K562 (cell line): ENCODE results near the gene PRDM1. TPM values are rescaled to one million over a fixed set of nuclear protein-coding genes. Genes with fewer than 3 reads are reported as not detected.

Experiments used
- ATF1 ChIP-seq, 2 experiments: fragments of 450-650 bp in 1 of 2; IDR thresholded peaks; 2 replicates each; pipeline ENCODE4 v1.6.1; 2016; ENCODE audit warnings: missing compliant biosample characterization in 1 of 2, missing genetic modification characterization in 1 of 2
- BRD9 ChIP-seq: fragments of 450-650 bp; IDR thresholded peaks from 2 replicates; pipeline ENCODE4 v1.6.1; 2018; ENCODE audit warnings: low read depth; ENCODE audit not compliant: partially characterized antibody
- EP300 ChIP-seq: IDR thresholded peaks from 2 replicates; pipeline ENCODE4 v1.6.1; 2012; ENCODE audit warnings: low read length, improper control_type of control experiment
- HCFC1 ChIP-seq: IDR thresholded peaks from 2 replicates; pipeline ENCODE4 v1.6.1; 2012; ENCODE audit warnings: low read depth, low read length, improper control_type of control experiment
- HDGF ChIP-seq: fragments of 450-650 bp; IDR thresholded peaks from 2 replicates; pipeline ENCODE4 v1.6.1; 2016
- ID3 ChIP-seq, 2 experiments: fragments of 250-450 bp in 1 of 2; fragments of 450-650 bp in 1 of 2; sonication (Bioruptor Pico) in 1 of 2; IDR thresholded peaks; 2 replicates each; pipeline versions ENCODE4 v1.6.1 to v1.8.0; 2016 to 2021; ENCODE audit warnings: mild to moderate bottlenecking in 2 of 2, moderate library complexity in 2 of 2, missing compliant biosample characterization in 1 of 2, missing genetic modification characterization in 1 of 2
- KAT7 ChIP-seq: sonication (generic); formaldehyde crosslinking; IDR thresholded peaks from 2 replicates; pipeline ENCODE4 v1.8.0; 2022; ENCODE audit warnings: missing genetic modification reagents, mild to moderate bottlenecking, borderline replicate concordance
- MED1 ChIP-seq: sonication (generic); formaldehyde crosslinking; IDR thresholded peaks from 2 replicates; pipeline ENCODE4 v1.8.1; 2023; ENCODE audit warnings: missing genetic modification reagents, borderline replicate concordance
- NR2C1 ChIP-seq, 2 experiments: fragments of 450-650 bp; IDR thresholded peaks; 2 replicates each; pipeline ENCODE4 v1.6.1; 2017; ENCODE audit warnings: mild to moderate bottlenecking in 2 of 2, antibody characterized with exemption in 1 of 2, inconsistent platforms in 1 of 2, missing compliant biosample characterization in 1 of 2, missing genetic modification characterization in 1 of 2
- RAD21 ChIP-seq, 2 experiments: fragments of 250-450 bp in 1 of 2; fragments of 450-650 bp in 1 of 2; sonication (Bioruptor Pico) in 1 of 2; formaldehyde crosslinking in 1 of 2; IDR thresholded peaks in 1 of 2; conservative IDR thresholded peaks in 1 of 2; 2 replicates each; pipeline versions ENCODE4 v1.4.0 to v1.8.0; 2020 to 2022; ENCODE audit warnings: mild to moderate bottlenecking in 2 of 2, moderate library complexity in 1 of 2
- RERE ChIP-seq: sonication (generic); formaldehyde crosslinking; IDR thresholded peaks from 2 replicates; pipeline ENCODE4 v1.8.0; 2023; ENCODE audit warnings: missing genetic modification reagents, mild to moderate bottlenecking, borderline replicate concordance
- SP1 ChIP-seq: sonication (generic); formaldehyde crosslinking; IDR thresholded peaks from 2 replicates; pipeline ENCODE4 v1.8.1; 2022; ENCODE audit warnings: mild to moderate bottlenecking, missing genetic modification reagents
- TBP ChIP-seq: optimal IDR thresholded peaks from 2 replicates; pipeline ENCODE3; 2011; ENCODE audit warnings: low read depth, low read length, improper control_type of control experiment
- WHSC1 ChIP-seq: IDR thresholded peaks from one replicate; pipeline ENCODE4 v1.6.1; 2012; ENCODE audit warnings: low read length, control low read depth, inconsistent platforms
- ZBTB8A ChIP-seq: fragments of 450-650 bp; IDR thresholded peaks from 2 replicates; pipeline ENCODE4 v1.6.1; 2018; ENCODE audit warnings: mild to moderate bottlenecking, moderate library complexity; ENCODE audit not compliant: partially characterized antibody
- ZKSCAN1 ChIP-seq: fragments of 150-350 bp; IDR thresholded peaks from 2 replicates; pipeline ENCODE4 v1.6.1; 2016; ENCODE audit warnings: low read depth, low read length
- ZNF253 ChIP-seq: fragments of 250-450 bp; sonication (Bioruptor Pico); conservative IDR thresholded peaks from 2 replicates; pipeline ENCODE4 v1.6.1; 2021; ENCODE audit warnings: mild to moderate bottlenecking
- ZNF398 ChIP-seq: fragments of 250-450 bp; sonication (Bioruptor Pico); IDR thresholded peaks from 2 replicates; pipeline ENCODE4 v1.8.0; 2021; ENCODE audit warnings: moderate library complexity, mild to moderate bottlenecking, inconsistent platforms
- ZNF431 ChIP-seq: sonication (generic); formaldehyde crosslinking; IDR thresholded peaks from 2 replicates; pipeline ENCODE4 v1.8.0; 2022; ENCODE audit warnings: mild to moderate bottlenecking, missing genetic modification reagents
- polyA plus RNA-seq, 8 experiments: library from polyadenylated mRNA; depleted of rRNA in 4 of 8; stranded (reverse) in 5 of 8; unstranded in 3 of 8; fragments of >200 nt; fragmentation: Nextera tagmentation in 2 of 8; fragmentation: Illumina TruSeq in 1 of 8; extraction: Ambion mirVana in 2 of 8; extraction: Trizol in 1 of 8; gene quantifications; 2 replicates each; pipeline versions ENCODE4 v1.2.1 to v1.2.3, GENCODE V29; 2011 to 2014; ENCODE audit warnings: inconsistent platforms in 1 of 8, missing spikeins in 1 of 8
- total RNA-seq, 7 experiments: library from RNA; depleted of rRNA in 6 of 7; stranded (reverse); fragments of >200 nt in 6 of 7; fragmentation: Illumina TruSeq in 2 of 7; extraction: Trizol in 2 of 7; gene quantifications; 2 replicates each; pipeline versions ENCODE4 v1.2.1 to v1.2.3, GENCODE V29; 2011 to 2021; ENCODE audit warnings: low replicate concordance in 1 of 7

The PRDM1 gene
- total and polyA plus RNA-seq, 9 of the 15 experiments (the other 6 are each of a cell fraction or from before 2014, with no cell fraction given), result 0.09 to 0.89 (median 0.27) TPM

GRCh38 chr6:106098383-106099234 is 12.5 kb downstream of the PRDM1 start (continued):
- TF ChIP-seq RERE (CRISPR knock-in tag) (no peak), KAT7 (CRISPR knock-in tag) (no peak), ZNF253 (CRISPR knock-in tag) (no peak), RAD21 (CRISPR knock-in tag; conservative IDR thresholded peaks at IDR 0.05 in 1 of 2, IDR thresholded peaks at IDR 0.05 in 1 of 2) (0 out of 4 replicates have a peak, but pooled peaks of 1 of the 2 experiments have one; percentile 6), BRD9 (peak; percentile 20), ATF1 (CRISPR knock-in tag; IDR thresholded peaks at IDR 0.05) (no peak), ATF1 (tag; IDR thresholded peaks at IDR 0.05) (peak; percentile 55; the same call in 1 of the 2 replicates), HCFC1 (no peak), NR2C1 (IDR thresholded peaks at IDR 0.05) (no peak), NR2C1 (tag; IDR thresholded peaks at IDR 0.05) (peak; percentile 22; the same call in 1 of the 2 replicates), ZNF431 (CRISPR knock-in tag) (no peak), ID3 (CRISPR knock-in tag; IDR thresholded peaks at IDR 0.05) (no peak), ID3 (tag; IDR thresholded peaks at IDR 0.05) (peak; percentile 70; the same call in 1 of the 2 replicates), ZBTB8A (no peak), HDGF (no peak), TBP (no peak), WHSC1 (no peak), EP300 (peak; percentile 31; the same call in 1 of the 2 replicates), MED1 (CRISPR knock-in tag) (no peak), ZKSCAN1 (no peak), ZNF398 (CRISPR knock-in tag) (no peak), SP1 (CRISPR knock-in tag) (no peak)
